ENCODE results near the gene MBNL2.

MBNL2 gene

DNA sequence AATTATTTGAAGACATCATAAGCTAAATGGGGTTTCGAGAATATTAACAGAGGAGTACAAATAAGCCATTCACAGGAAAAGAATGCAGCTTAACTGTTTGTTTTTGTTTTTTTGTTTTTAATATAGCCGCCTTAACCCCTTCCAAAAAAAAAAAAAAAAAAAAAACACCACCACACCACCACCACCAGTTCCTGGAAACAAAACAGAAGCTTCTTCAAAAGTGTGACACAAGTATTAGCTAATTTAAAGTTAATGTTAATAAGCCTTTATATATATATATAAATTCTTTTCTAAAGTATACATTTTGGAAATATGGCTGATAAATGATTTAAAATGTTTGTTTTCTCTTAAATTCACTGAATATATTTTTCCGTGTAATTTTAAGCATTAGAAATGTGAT, 213.2 kb downstream of the MBNL2 start:
- in situ Hi-C loops (cut with MboI; ENCODE audit: low pct_unique_long_range_greater_than_20kb, low sequenced_read_pairs), result no loop called here
- DNase-seq, result no peak

DNA sequence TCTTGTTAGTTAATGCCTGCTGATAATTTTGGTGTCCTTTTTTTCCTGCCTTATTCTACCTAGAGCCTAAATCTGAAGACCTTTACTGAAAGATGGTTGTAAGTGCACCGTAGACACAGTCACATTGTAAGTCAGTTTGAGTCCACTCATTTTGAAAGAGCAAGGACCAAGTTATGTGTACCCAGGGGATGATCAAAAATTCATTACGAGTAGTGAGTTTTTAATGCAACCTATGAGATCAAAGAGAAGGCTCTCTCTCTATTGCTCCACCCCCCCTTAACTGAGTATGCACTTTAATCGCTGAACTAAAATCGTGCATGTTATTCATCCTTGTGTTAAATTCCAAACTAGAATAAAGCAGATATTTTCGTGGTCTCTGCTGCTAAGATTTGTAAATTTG, 213.7 kb downstream of the MBNL2 start:
- peak; percentile 9 for DNase-seq
- in situ Hi-C loops (cut with MboI; ENCODE audit: low pct_unique_long_range_greater_than_20kb, low sequenced_read_pairs), result no loop called here

DNA sequence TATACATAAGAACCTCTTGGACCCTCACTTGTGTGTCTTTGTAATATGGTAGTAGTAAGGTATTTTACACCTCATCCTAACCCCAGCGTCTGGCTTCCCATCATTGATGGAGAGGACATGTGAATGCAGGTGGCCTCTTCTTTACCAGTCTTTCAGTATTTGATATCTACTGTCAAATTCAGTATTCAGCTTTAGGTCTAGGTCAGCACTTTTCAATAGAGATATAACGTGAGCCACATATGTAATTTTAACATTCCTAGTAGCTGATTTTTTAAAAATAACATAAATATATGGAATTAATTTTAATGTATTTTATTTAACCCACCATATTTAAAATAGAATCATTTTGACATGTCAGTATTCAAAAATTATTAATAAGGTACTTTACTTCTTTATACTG, 214.7 kb downstream of the MBNL2 start:
- DNase-seq, result no peak
- in situ Hi-C loops (cut with MboI; ENCODE audit: low pct_unique_long_range_greater_than_20kb, low sequenced_read_pairs), result no loop called here

DNA sequence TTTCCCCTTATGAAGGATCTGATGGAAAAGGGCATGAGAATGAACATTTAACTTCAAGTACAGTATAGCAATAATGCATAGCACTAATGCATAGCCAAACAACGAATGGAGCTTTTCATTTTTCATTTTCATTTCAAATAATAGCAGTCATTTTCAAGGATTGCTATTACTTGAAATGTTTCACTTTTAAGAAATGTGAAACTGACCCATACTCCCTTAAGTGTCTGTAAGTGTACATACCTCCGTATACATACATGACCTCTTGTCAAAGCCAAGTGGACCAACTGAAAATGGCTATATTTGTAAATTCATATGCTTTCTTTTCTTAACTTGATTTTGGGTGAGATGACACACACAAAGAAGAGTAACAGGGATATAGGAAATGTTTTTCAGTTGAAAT, 215.6 kb downstream of the MBNL2 start:
- DNase-seq, result no peak
- in situ Hi-C loops (cut with MboI; ENCODE audit: low pct_unique_long_range_greater_than_20kb, low sequenced_read_pairs), result no loop called here

DNA sequence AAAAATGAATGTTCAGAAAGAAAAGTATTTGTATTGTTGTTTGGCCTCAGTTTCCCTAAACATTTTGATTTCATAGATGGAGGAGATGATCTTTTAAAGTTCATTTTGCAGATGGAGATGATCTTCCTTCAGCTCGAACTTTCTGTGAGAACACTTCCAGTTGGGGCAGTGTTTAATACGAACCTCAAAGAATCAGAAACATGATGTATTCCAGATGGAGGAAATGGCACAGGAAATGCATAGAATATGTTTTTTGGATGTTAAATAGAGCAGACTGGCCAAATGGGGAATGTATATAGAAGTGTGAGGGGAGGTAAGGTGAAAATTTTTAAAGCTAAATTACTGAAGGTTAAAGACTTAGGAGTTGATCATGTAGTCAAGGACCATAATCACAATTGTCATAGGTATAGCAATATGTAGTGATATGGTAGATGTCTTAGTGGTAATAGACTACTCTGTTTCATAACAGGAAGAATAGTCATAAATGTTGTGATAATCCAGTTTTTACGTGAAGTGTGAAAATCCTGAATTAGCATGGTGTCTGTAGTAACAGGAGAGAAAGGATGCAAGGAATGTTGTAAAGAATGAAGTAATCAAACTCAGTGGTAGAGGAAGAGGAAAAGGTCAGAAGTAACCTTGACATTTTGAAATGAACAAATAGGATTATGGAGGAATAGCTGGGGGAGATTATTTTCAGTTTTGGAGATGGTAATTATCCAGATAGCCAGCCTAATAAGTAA, 216.9 kb downstream of the MBNL2 start:
- no peak for DNase-seq
- in situ Hi-C loops (cut with MboI; ENCODE audit: low pct_unique_long_range_greater_than_20kb, low sequenced_read_pairs), result no loop called here

DNA sequence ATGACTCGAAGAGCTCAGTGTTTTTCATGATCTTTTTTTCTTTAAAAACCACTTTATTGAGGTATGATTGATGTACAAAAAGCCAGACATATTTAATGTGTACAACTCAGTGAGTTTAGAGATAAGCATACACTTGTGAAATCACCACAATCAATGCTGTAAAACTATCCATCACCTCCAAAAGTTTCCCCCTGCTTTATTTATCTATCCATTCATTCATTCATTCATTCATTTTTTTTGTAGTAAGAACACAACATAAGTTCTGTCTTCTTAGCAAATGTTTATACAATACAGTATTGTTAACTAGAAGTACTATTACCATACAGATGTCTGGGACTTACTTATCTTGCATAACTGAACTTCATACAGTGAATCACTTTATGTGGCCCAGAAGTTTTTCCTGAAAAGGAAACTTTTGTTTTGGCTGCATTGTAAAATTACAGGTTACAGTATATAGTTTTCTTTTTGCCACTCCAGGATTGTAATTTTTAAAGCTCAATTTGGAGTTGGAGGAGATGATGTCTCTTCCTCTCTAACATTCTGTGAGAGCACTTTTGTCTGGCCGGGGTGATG, 218.6 kb downstream of the MBNL2 start:
- no peak for DNase-seq
- in situ Hi-C loops (cut with MboI; ENCODE audit: low pct_unique_long_range_greater_than_20kb, low sequenced_read_pairs), result no loop called here

DNA sequence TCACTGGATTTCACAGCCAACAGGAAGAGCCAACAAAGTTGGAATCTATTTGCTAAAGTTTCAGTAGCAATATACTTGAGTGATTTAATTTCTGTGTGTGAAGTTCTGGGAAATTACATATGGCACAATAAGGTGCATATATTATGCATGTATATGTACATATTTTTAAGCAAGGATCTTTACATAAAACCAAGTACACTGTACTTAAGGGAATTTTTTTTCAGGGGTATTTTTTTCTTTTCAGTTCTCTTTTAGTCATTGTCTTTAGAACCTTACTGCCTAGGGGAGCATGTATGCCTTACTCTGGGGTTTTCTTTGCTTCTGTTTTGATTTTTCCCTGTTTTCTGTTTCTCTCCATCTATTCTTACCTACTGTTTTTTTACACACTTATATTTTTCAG, 219.2 kb downstream of the MBNL2 start:
- DNase-seq, result no peak
- in situ Hi-C loops (cut with MboI; ENCODE audit: low pct_unique_long_range_greater_than_20kb, low sequenced_read_pairs), result no loop called here

Data from KBM-7 (cell line).